ENCODE measurements around the gene GPLD1.

GRCh38 chr6:24481449-24481848, 7.9 kb downstream of the GPLD1 start:
- TF ChIP-seq CTCF (IDR thresholded peaks at IDR 0.05) = no peak
- TF ChIP-seq POLR2A (IDR thresholded peaks at IDR 0.05) = no peak
